GM23248 (cell line): ENCODE results near the gene DUS2. TPM values are rescaled to one million over a fixed set of nuclear protein-coding genes. Genes with fewer than 3 reads are reported as not detected.
"Not testable (repeated sequence)": the region's sequence is repeated elsewhere in the genome, so short reads cannot be mapped to it uniquely, and the experiment has no call there.

Experiments used
- DNase-seq: peaks from one replicate; pipeline ENCODE4 v3.0.0-alpha.2; 2015
- H2AFZ ChIP-seq: fragments of 200-600 bp; sonication (generic); 2 replicates; pipeline ENCODE4 v1.6.1; 2016; ENCODE audit warnings: antibody characterized with exemption
- H3F3A ChIP-seq: fragments of 200-600 bp; sonication (generic); 2 replicates; pipeline ENCODE4 v1.6.1; 2016; ENCODE audit warnings: mild to moderate bottlenecking, antibody characterized with exemption, mixed run types; ENCODE audit not compliant: insufficient read depth
- H3K27ac ChIP-seq: fragments of 200-600 bp; sonication (generic); 2 replicates; pipeline ENCODE4 v1.5.1; 2016; ENCODE audit warnings: mild to moderate bottlenecking
- H3K27me3 ChIP-seq: fragments of 200-600 bp; sonication (generic); replicated peaks from 2 replicates; pipeline ENCODE4 v1.6.1; 2016; ENCODE audit warnings: mild to moderate bottlenecking; ENCODE audit not compliant: insufficient read depth
- H3K36me3 ChIP-seq: fragments of 200-600 bp; sonication (generic); 2 replicates; pipeline ENCODE4 v1.6.1; 2016; ENCODE audit warnings: low read depth, mild to moderate bottlenecking
- H3K4me1 ChIP-seq: fragments of 200-600 bp; sonication (generic); 2 replicates; pipeline ENCODE4 v1.6.1; 2016; ENCODE audit warnings: mild to moderate bottlenecking; ENCODE audit not compliant: insufficient read depth
- H3K4me2 ChIP-seq: fragments of 200-600 bp; sonication (generic); one replicate; pipeline ENCODE4 v1.6.1; 2016; ENCODE audit warnings: mild to moderate bottlenecking; ENCODE audit not compliant: unreplicated experiment
- H3K4me3 ChIP-seq: fragments of 200-600 bp; sonication (generic); 2 replicates; pipeline ENCODE4 v1.5.1; 2016; ENCODE audit warnings: mild to moderate bottlenecking
- H3K79me2 ChIP-seq: fragments of 200-600 bp; sonication (generic); 2 replicates; pipeline ENCODE4 v1.6.1; 2016; ENCODE audit warnings: mild to moderate bottlenecking; ENCODE audit not compliant: insufficient read depth
- H3K9ac ChIP-seq: fragments of 200-600 bp; sonication (generic); 2 replicates; pipeline ENCODE4 v1.6.1; 2016; ENCODE audit warnings: mild to moderate bottlenecking
- H3K9me2 ChIP-seq: fragments of 200-600 bp; sonication (generic); 2 replicates; pipeline ENCODE4 v1.6.1; 2016; ENCODE audit warnings: mixed run types, mild to moderate bottlenecking, moderate library complexity; ENCODE audit not compliant: insufficient read depth
- H3K9me3 ChIP-seq: fragments of 200-600 bp; sonication (generic); one replicate; pipeline ENCODE4 v1.6.1; 2017; ENCODE audit warnings: low read depth
- H4K20me1 ChIP-seq: fragments of 200-600 bp; sonication (generic); 2 replicates; pipeline ENCODE4 v1.6.0; 2016; ENCODE audit not compliant: insufficient read depth
- EZH2 ChIP-seq: fragments of 200-600 bp; sonication (generic); IDR thresholded peaks from 2 replicates; pipeline ENCODE4 v1.6.1; 2018; ENCODE audit warnings: antibody characterized with exemption, mild to moderate bottlenecking; ENCODE audit not compliant: insufficient read depth, poor library complexity, severe bottlenecking
- EZH2phosphoT487 ChIP-seq: fragments of 200-600 bp; sonication (generic); IDR thresholded peaks from 2 replicates; pipeline ENCODE4 v1.6.1; 2018; ENCODE audit warnings: antibody characterized with exemption, moderate library complexity, mild to moderate bottlenecking, low read depth; ENCODE audit not compliant: insufficient read depth
- WGBS, 2 experiments: methylation state at CpG; one replicate each; pipeline ENCODE4 v1.1.6; 2015 to 2017; ENCODE audit warnings: low lambda C conversion rate in 2 of 2, low coverage in 1 of 2; ENCODE audit errors: missing lambda C conversion rate in 2 of 2; 5-methylcytosine and 5-hydroxymethylcytosine counted together
- in situ Hi-C: fragments of 300-500 bp; cut with MboI; formaldehyde crosslinking; loops from 2 replicates; pipeline ENCODE4 v1.15.0; 2020
- polyA plus RNA-seq: library from polyadenylated mRNA; unstranded; fragments of >200 nt; fragmentation: Nextera tagmentation; extraction: Ambion mirVana; gene quantifications from 2 replicates; pipeline ENCODE4 v1.2.1, GENCODE V29; 2016
- total RNA-seq: library from RNA; depleted of rRNA; stranded (reverse); fragments of >200 nt; shearing (Covaris generic); gene quantifications from 2 replicates; pipeline ENCODE4 v1.2.3, GENCODE V29; 2014

DUS2 gene
- total and polyA plus RNA-seq, 2 experiments from 2014 or later, result 14.0 to 18.4 TPM

GRCh38 chr16:68009157-68009735 lies 13.8 kb upstream of the DUS2 start:
- 28 to 32% methylated on average over 9 of the region's 9 CpGs for WGBS, 2 experiments
- H3K9me3 ChIP-seq, result no peaks in the 10 kb centered on the region

GRCh38 chr16:68009872-68010271 lies 13.2 kb upstream of the DUS2 start:
- H3K27me3 ChIP-seq, H3K27ac ChIP-seq, DNase-seq, H3K4me1 ChIP-seq, in situ Hi-C loops, H3K4me2 ChIP-seq, H2AFZ ChIP-seq, H3K9me2 ChIP-seq, H3F3A ChIP-seq, H3K79me2 ChIP-seq, H3K4me3 ChIP-seq, H4K20me1 ChIP-seq, H3K36me3 ChIP-seq, H3K9me3 ChIP-seq, H3K9ac ChIP-seq: not testable (repeated sequence)
- 72 to 75% methylated on average over 4 of the region's 4 CpGs for WGBS, 2 experiments

More at GRCh38 chr16:68009157-68009735, 13.8 kb upstream of the DUS2 start:
- DNase-seq, result no peak
- in situ Hi-C loops, result no loop called here
- TF ChIP-seq EZH2phosphoT487, result no peak
- no peak for TF ChIP-seq EZH2
- Histone ChIP-seq H3K36me3 (no peaks in the 10 kb centered on the region), H3K9me2 (no peaks in the 10 kb centered on the region), H3K4me2 (no peak overlapping the region), H4K20me1 (no peaks in the 10 kb centered on the region), H3K4me3 (no peak overlapping the region), H3K79me2 (no peaks in the 10 kb centered on the region), H3K4me1 (no peaks in the 10 kb centered on the region), H3K27me3 (no peaks in the 10 kb centered on the region), H2AFZ (no peak overlapping the region), H3K27ac (no peak overlapping the region), H3K9ac (no peak overlapping the region), H3F3A (no peaks in the 10 kb centered on the region)

- Histone ChIP-seq H3K9ac (no peak overlapping the region), H3K27ac (no peak overlapping the region), H3K4me3 (no peak overlapping the region), H3K27me3 (no peaks in the 10 kb centered on the region), H3K4me2 (no peak overlapping the region), H3K9me2 (no peaks in the 10 kb centered on the region), H2AFZ (no peak overlapping the region), H3K79me2 (no peaks in the 10 kb centered on the region), H3K9me3 (no peaks in the 10 kb centered on the region), H3K4me1 (no peaks in the 10 kb centered on the region), H3K36me3 (no peaks in the 10 kb centered on the region), H3F3A (no peaks in the 10 kb centered on the region), H4K20me1 (no peaks in the 10 kb centered on the region)
- WGBS, 2 experiments, result 68 to 84% methylated on average over 1 of the region's 1 CpG
- in situ Hi-C loops, result no loop called here
- TF ChIP-seq EZH2phosphoT487 (no peak), EZH2 (no peak)
- DNase-seq, result no peak
These were observed 9.6 kb upstream of the DUS2 start for GRCh38 chr16:68013440-68013839.

- Histone ChIP-seq H3K9ac (no peak within 1 kb of the TSS), H3K9me3 (no peaks in the 10 kb centered on the region), H3K27ac (no peak within 1 kb of the TSS), H3K4me1 (no peaks in the 10 kb centered on the region), H3K9me2 (no peaks in the 10 kb centered on the region), H3K27me3 (no peaks in the 10 kb centered on the region), H3K36me3 (no peaks in the 10 kb centered on the region), H3K79me2 (no peaks in the 10 kb centered on the region), H3F3A (no peaks in the 10 kb centered on the region), H3K4me3 (no peak within 1 kb of the TSS), H3K4me2 (no peak within 1 kb of the TSS), H4K20me1 (no peaks in the 10 kb centered on the region), H2AFZ (no peak within 1 kb of the TSS)
- 70 to 75% methylated on average over 5 of the region's 5 CpGs for WGBS, 2 experiments
- no peak for DNase-seq
- in situ Hi-C loops, result no loop called here
- TF ChIP-seq EZH2 (no peak), EZH2phosphoT487 (no peak)
These were observed 7.4 kb upstream of the DUS2 start, which contains the start of gene DPEP2NB for GRCh38 chr16:68015681-68016080. Gene DPEP2NB (minus strand): TSS chr16:68015911. CDS start chr16:68015770, 141 bp downstream.

GRCh38 chr16:68019167-68019680 lies 3.9 kb upstream of the DUS2 start:
- Histone ChIP-seq H2AFZ (no peak overlapping the region), H3K4me3 (no peak overlapping the region), H3K79me2 (peaks cover 32% of the 10 kb centered on the region), H3F3A (0 out of 2 replicates have a peak, but pooled peaks cover 4% of the 10 kb centered on the region), H3K27ac (no peak overlapping the region), H3K9me3 (no peaks in the 10 kb centered on the region), H3K27me3 (no peaks in the 10 kb centered on the region), H3K36me3 (no peaks in the 10 kb centered on the region), H3K4me2 (no peak overlapping the region), H3K9me2 (no peaks in the 10 kb centered on the region), H3K9ac (no peak overlapping the region), H3K4me1 (peaks cover 13% of the 10 kb centered on the region), H4K20me1 (no peaks in the 10 kb centered on the region)
- in situ Hi-C loops, result no loop called here
- 71 to 74% methylated on average over 8 of the region's 8 CpGs for WGBS, 2 experiments
- DNase-seq, result no peak
- TF ChIP-seq EZH2phosphoT487 (no peak), EZH2 (no peak)
